Tibial nerve (tissue), 4 donors: ENCODE results near the gene CERS1. TPM values are rescaled to one million over a fixed set of nuclear protein-coding genes. Genes with fewer than 3 reads are reported as not detected.

Experiments used
- DNase-seq, 2 donors: peaks; one replicate each; pipeline ENCODE4 v3.0.0-alpha.2; 2019; ENCODE audit warnings: low spot score in 2 of 2
- H3K27ac ChIP-seq, 4 donors: fragments of 200-600 bp; sonication (generic) in 3 of 4; one replicate each; pipeline ENCODE4 v1.5.1; 2017 to 2019; ENCODE audit warnings: mild to moderate bottlenecking in 1 of 4
- H3K27me3 ChIP-seq, 2 donors: fragments of 200-600 bp; sonication (generic) in 1 of 2; one replicate each; pipeline versions ENCODE4 v1.5.1 to v1.6.0; 2017 to 2019
- H3K36me3 ChIP-seq, 3 donors: fragments of 200-600 bp; sonication (generic); one replicate each; pipeline ENCODE4 v1.5.1; 2018 to 2019
- H3K4me1 ChIP-seq, 4 donors: fragments of 200-600 bp; sonication (generic) in 3 of 4; one replicate each; pipeline ENCODE4 v1.5.1; 2017 to 2019
- H3K4me3 ChIP-seq, 4 donors: fragments of 200-600 bp; sonication (generic) in 3 of 4; one replicate each; pipeline ENCODE4 v1.5.1; 2017 to 2019; ENCODE audit warnings: mild to moderate bottlenecking in 1 of 4, moderate library complexity in 1 of 4
- H3K9me3 ChIP-seq, 4 donors: fragments of 200-600 bp; sonication (generic) in 3 of 4; one replicate each; pipeline ENCODE4 v1.5.1; 2017 to 2019
- CTCF ChIP-seq, 5 experiments: fragments of 200-600 bp in 3 of 5; fragments of 450-650 bp in 2 of 5; sonication (generic) in 3 of 5; IDR thresholded peaks; one replicate each; pipeline ENCODE4 v1.5.1; 2016 to 2019; ENCODE audit warnings: antibody characterized with exemption in 5 of 5, mild to moderate bottlenecking in 3 of 5, moderate library complexity in 2 of 5
- EP300 ChIP-seq, 2 donors: sonication (generic); formaldehyde crosslinking; IDR thresholded peaks; one replicate each; pipeline ENCODE4 v1.6.1; 2017; ENCODE audit warnings: antibody characterized with exemption in 2 of 2, mild to moderate bottlenecking in 1 of 2
- POLR2A ChIP-seq, 2 donors: fragments of 450-650 bp; IDR thresholded peaks; one replicate each; pipeline ENCODE4 v1.6.1; 2017; ENCODE audit warnings: antibody characterized with exemption in 2 of 2, mild to moderate bottlenecking in 2 of 2, moderate library complexity in 2 of 2
- WGBS, 2 donors: methylation state at CpG; one replicate each; pipeline ENCODE4 v1.1.5; 2018; 5-methylcytosine and 5-hydroxymethylcytosine counted together
- total RNA-seq, 4 donors: library from RNA; depleted of rRNA; stranded (reverse); fragments of >200 nt; gene quantifications; one replicate each; pipeline ENCODE4 v1.1.0, GENCODE V29; 2016

The CERS1 gene
- total RNA-seq, 4 donors from 2014 or later, result 7.0 to 14.9 (median 13.4) TPM

DNA sequence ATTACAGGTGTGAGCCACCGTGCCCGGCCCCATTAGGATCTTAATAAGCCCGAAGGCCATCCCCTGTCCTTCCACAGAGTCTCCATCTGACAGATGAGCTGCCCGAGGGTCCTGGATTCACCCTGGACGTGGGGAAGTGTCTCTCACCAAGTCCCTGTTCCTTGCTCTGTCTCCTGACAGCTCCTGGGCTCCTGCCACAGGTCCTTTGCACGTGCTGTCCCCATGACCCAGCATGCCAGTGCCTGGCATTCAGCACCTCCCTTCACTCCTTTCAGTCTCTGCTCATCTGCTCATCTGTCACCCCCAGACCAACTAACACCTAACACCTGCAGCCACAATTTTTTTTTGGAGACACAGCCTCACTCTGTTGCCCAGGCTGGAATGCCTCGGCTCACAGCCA lies 14.5 kb downstream of the CERS1 start:
- no peak for TF ChIP-seq POLR2A (IDR thresholded peaks at IDR 0.05)
- DNase-seq, result no peak
- peaks cover 0 to 73% (median 3%) of the 10 kb centered on the region in 3 donors for H3K36me3 ChIP-seq
- peaks cover 0 to 9% (median 0%) of the 10 kb centered on the region in 4 donors for H3K9me3 ChIP-seq
- H3K4me3 ChIP-seq, result no peak overlapping the region
- no peaks in the 10 kb centered on the region for H3K4me1 ChIP-seq
- WGBS, 2 donors, result 91 to 92% methylated on average over 7 of the region's 7 CpGs
- H3K27ac ChIP-seq, result no peak overlapping the region
- H3K27me3 ChIP-seq, result no peaks in the 10 kb centered on the region

DNA sequence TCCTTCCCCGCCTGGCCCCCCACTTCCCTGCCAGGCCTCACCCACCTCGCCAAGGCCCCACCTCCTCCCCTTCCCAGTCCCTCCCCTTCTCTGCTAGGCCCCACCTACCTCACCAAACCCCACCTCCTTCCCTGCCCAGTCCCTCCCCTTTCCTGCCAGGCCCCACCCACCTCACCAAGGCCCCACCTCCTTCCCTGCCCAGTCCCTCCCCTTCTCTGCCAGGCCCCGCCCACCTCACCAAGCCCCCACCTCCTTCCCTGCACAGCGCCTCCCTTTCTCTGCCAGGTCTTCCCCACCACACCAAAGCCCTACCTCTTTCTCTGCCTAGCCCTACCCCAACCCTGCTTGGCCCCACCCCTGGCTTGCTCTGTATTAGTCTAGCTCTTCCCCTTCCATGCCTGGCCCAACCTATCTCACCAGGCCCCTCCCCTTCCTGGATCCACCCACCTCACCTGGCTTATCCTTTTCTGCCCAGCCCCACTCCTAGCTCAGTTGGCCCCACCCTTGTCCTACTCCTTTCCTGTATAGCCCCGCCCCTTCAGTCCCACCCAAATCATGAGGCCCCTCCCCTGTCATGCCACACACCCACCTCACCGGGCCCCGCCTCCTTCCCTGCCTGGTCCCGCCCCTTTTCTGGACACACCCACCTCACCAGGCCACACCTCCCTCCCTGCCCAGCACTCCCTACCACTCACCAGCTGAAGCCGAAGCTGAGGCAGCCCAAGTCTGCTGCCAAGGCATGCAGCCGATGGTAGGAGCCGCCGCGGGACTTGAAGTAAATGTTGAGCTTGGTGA lies 16.2 kb downstream of the CERS1 start:
- TF ChIP-seq EP300 (IDR thresholded peaks at IDR 0.05) (no peak), POLR2A (IDR thresholded peaks at IDR 0.05) (no peak), CTCF (IDR thresholded peaks at IDR 0.05) (no peak)
- peaks cover 0 to 10% (median 0%) of the 10 kb centered on the region in 4 donors for H3K9me3 ChIP-seq
- peaks cover 0 to 83% (median 3%) of the 10 kb centered on the region in 3 donors for H3K36me3 ChIP-seq
- WGBS, 2 donors, result 74 to 76% methylated on average over 13 of the region's 13 CpGs
- H3K4me3 ChIP-seq, result no peak overlapping the region
- DNase-seq, result no peak
- no peak overlapping the region for H3K27ac ChIP-seq
- no peaks in the 10 kb centered on the region for H3K4me1 ChIP-seq
- H3K27me3 ChIP-seq, result no peaks in the 10 kb centered on the region

DNA sequence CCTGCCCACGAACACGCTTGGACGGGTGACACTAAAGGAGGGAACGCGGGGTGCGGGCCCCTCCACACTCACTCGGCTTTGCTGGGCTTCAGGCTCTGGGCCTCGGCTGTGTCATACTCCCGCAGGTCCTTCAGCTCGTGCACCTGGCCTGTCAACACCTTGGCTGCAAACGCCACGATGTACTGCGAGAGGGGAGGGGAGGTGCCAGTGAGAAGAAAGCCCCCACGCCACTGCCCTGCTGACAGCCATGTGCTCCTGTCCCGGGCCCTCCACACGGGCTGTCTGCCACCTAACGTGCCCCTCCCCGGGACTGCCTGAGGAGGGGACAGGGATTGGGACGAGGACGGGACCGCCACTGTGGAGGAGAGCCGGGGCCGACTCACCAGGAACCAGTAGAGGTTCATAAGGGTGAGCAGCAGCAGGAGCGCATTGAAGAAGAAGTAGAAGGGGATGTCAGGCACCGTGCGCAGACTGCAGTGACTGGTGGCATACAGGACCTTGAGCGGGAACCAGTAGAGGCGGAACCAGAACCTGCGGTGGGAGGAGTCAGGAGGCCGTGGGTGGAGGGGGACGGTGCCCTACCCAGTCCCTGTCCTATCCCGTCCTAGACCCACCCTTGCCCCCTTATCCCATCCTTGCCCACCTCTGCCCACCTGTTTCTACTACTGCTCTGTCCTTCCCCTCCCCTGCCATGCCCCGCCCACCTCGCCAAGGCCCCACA lies 16.9 kb downstream of the CERS1 start:
- H3K9me3 ChIP-seq, result peaks cover 0 to 10% (median 0%) of the 10 kb centered on the region in 4 donors
- H3K36me3 ChIP-seq, result peaks cover 0 to 89% (median 3%) of the 10 kb centered on the region in 3 donors
- H3K4me1 ChIP-seq, result no peaks in the 10 kb centered on the region
- no peaks in the 10 kb centered on the region for H3K27me3 ChIP-seq
- no peak overlapping the region for H3K4me3 ChIP-seq
- 93 to 94% methylated on average over 25 to 34 of the region's 34 CpGs for WGBS, 2 donors
- DNase-seq, result no peak
- no peak overlapping the region for H3K27ac ChIP-seq
- TF ChIP-seq EP300 (IDR thresholded peaks at IDR 0.05), result no peak
- no peak for TF ChIP-seq POLR2A (IDR thresholded peaks at IDR 0.05)
- TF ChIP-seq CTCF (IDR thresholded peaks at IDR 0.05), result no peak

DNA sequence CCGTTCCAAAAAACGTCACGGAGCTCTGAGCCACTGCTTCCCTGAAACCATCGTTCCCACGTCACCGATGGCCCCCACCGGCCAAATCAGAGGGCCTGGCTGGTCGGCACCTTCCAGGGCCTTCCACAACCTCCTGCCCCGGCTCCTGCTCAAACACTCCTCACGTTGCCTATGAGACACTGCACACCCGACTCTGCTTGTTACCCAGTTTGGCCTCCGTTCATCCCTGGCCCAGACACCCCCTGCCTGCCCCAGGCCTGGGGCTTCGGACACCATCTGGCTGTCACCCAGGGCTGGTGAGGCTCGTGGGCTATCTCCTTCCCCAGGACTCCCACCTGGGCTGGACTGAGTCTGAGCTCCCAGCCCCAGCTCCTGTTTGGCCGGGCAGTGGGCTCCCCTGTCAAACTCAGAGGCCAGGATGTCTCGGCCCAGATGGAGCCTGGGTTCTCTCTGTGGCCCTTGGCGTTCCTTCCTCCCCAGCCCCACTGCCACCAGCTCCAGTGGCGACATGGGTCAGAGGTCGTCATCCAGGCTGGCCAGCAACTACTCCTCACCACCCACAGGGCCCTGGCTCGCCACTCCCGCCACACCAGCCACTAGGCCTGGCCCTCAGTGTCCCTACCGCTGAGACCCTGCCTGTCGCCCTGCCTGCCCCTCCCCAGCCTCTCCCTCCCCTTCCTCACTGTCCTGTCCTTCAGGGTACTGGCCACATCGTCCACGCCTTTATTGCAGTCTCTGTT lies 17.7 kb downstream of the CERS1 start:
- H3K36me3 ChIP-seq, result peaks cover 0 to 81% (median 3%) of the 10 kb centered on the region in 3 donors
- no peak overlapping the region for H3K4me3 ChIP-seq
- H3K27ac ChIP-seq, result no peak overlapping the region
- DNase-seq, result no peak
- H3K27me3 ChIP-seq, result no peaks in the 10 kb centered on the region
- no peaks in the 10 kb centered on the region for H3K4me1 ChIP-seq
- WGBS, 2 donors, result 90 to 94% methylated on average over 22 to 25 of the region's 25 CpGs
- TF ChIP-seq CTCF (IDR thresholded peaks at IDR 0.05), result no peak
- TF ChIP-seq EP300 (IDR thresholded peaks at IDR 0.05), result no peak
- TF ChIP-seq POLR2A (IDR thresholded peaks at IDR 0.05), result no peak
- H3K9me3 ChIP-seq, result peaks cover 0 to 10% (median 0%) of the 10 kb centered on the region in 4 donors

DNA sequence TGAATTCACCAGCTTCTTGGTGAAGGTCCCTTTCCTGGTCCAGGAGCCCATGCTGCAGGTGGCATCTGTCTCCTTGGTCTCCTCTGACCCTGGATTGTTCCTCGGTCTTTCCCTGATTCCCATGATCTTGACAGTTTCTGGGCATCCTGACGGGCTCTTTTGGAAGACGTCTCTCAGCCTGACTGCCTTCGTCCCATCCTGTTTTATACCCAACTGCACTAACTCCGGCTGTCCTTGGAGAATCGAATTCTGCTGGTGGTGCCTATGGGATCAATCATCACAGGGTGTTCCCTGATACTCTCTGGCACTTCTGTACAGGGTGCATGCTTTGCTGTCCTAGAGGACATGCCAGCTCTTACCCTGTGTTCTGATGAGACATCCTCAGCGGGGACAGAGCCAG lies 19.1 kb downstream of the CERS1 start:
- Histone ChIP-seq H3K9me3 (peaks cover 0 to 10% (median 0%) of the 10 kb centered on the region in 4 donors), H3K4me1 (no peaks in the 10 kb centered on the region), H3K27me3 (no peaks in the 10 kb centered on the region), H3K4me3 (no peak overlapping the region), H3K36me3 (peaks cover 0 to 74% (median 3%) of the 10 kb centered on the region in 3 donors), H3K27ac (no peak overlapping the region)
- WGBS, 2 donors, result 95 to 97% methylated on average over 7 of the region's 7 CpGs
- TF ChIP-seq CTCF (IDR thresholded peaks at IDR 0.05) (no peak), EP300 (IDR thresholded peaks at IDR 0.05) (no peak), POLR2A (IDR thresholded peaks at IDR 0.05) (no peak)
- no peak for DNase-seq
